Ovary (tissue), 9 donors: ENCODE data around the gene PAK2. TPM values are rescaled to one million over a fixed set of nuclear protein-coding genes. Genes with fewer than 3 reads are reported as not detected.

Experiments used
- DNase-seq, 5 donors: peaks; one replicate each; pipeline ENCODE4 v3.0.0-alpha.2; 2019 to 2020
- H3K27ac ChIP-seq, 2 donors: fragments of 200-600 bp; one replicate each; pipeline versions ENCODE4 v1.5.1 to v1.8.0; 2019 to 2022
- H3K27me3 ChIP-seq: fragments of 200-600 bp; one replicate; pipeline ENCODE4 v1.8.0; 2022
- H3K36me3 ChIP-seq: fragments of 200-600 bp; sonication (generic); one replicate; pipeline ENCODE4 v1.5.1; 2019
- H3K4me1 ChIP-seq: one replicate; pipeline ENCODE4 v1.8.1; 2013; ENCODE audit warnings: mild to moderate bottlenecking, moderate library complexity; ENCODE audit not compliant: insufficient read depth
- H3K4me3 ChIP-seq: fragments of 200-600 bp; sonication (generic); one replicate; pipeline ENCODE4 v1.5.1; 2017
- H3K9me3 ChIP-seq, 2 donors: fragments of 200-600 bp in 1 of 2; sonication (generic) in 1 of 2; one replicate each; pipeline versions ENCODE4 v1.5.1 to v1.8.1; 2013 to 2019; ENCODE audit warnings: mild to moderate bottlenecking in 1 of 2, moderate library complexity in 1 of 2
- EP300 ChIP-seq: sonication (generic); formaldehyde crosslinking; IDR thresholded peaks from one replicate; pipeline ENCODE4 v1.6.1; 2017; ENCODE audit warnings: antibody characterized with exemption
- POLR2A ChIP-seq: fragments of 450-650 bp; IDR thresholded peaks from one replicate; pipeline ENCODE4 v1.6.1; 2017; ENCODE audit warnings: antibody characterized with exemption, mild to moderate bottlenecking, moderate library complexity
- WGBS, 3 donors: extraction: QIAGEN DNeasy Blood & Tissue Kit in 1 of 3; methylation state at CpG; one replicate each; pipeline versions ENCODE4 v1.1.5 to v1.1.7; 2013 to 2017; 5-methylcytosine and 5-hydroxymethylcytosine counted together
- intact Hi-C, 4 donors: fragments of 100-400 bp; cut with DNase I; formaldehyde crosslinking; loops; one replicate each; pipeline versions ENCODE4 v1.11.0 to v1.15.1; 2022 to 2023
- polyA plus RNA-seq, 2 donors: library from polyadenylated mRNA; stranded (reverse); fragments of 200-250 nt in 1 of 2; fragments of 350-450 nt in 1 of 2; fragmentation: Illumina TruSeq in 1 of 2; extraction: RNeasy Lipid Tissue Mini Kit (QIAGEN cat#74804) in 1 of 2; gene quantifications; one replicate each; pipeline ENCODE4 v1.2.3, GENCODE V29; 2013 to 2014
- total RNA-seq, 7 donors: library from RNA; depleted of rRNA in 2 of 7; stranded (reverse); fragments of >200 nt in 2 of 7; fragmentation: NEBNext Ultra II Directional in 3 of 7; extraction: Animal tissue kit (Norgen Biotek cat#: 25700) in 3 of 7; gene quantifications; one replicate each; pipeline versions ENCODE4 v1.1.0 to v1.2.4, GENCODE V29; 2016 to 2023
- TF ChIP-seq, protein P1 (sequence below), 3 donors: fragments of 450-650 bp in 2 of 3; fragments of 200-600 bp in 1 of 3; IDR thresholded peaks; one replicate each; pipeline versions ENCODE4 v1.5.1 to v1.8.0; 2016 to 2022; ENCODE audit warnings: antibody characterized with exemption in 3 of 3, mild to moderate bottlenecking in 1 of 3
- donor health status: DM: no; HTN: no; CAD: no; lungs with moderate emphysema.
- donor health status: DM: no; HTN: no; CAD: no.
- donor health status: Bipolar disorder and iron deficiency.
- donor health status: DM: yes; HTN: yes; CAD: no.
- donor health status: DM: no; HTN: no; CAD: no.
- donor health status: DM: yes; HTN: yes; CAD: no.

PAK2 gene
- total and polyA plus RNA-seq, 9 donors = 17.0 to 59.5 (median 44.2) TPM

DNA sequence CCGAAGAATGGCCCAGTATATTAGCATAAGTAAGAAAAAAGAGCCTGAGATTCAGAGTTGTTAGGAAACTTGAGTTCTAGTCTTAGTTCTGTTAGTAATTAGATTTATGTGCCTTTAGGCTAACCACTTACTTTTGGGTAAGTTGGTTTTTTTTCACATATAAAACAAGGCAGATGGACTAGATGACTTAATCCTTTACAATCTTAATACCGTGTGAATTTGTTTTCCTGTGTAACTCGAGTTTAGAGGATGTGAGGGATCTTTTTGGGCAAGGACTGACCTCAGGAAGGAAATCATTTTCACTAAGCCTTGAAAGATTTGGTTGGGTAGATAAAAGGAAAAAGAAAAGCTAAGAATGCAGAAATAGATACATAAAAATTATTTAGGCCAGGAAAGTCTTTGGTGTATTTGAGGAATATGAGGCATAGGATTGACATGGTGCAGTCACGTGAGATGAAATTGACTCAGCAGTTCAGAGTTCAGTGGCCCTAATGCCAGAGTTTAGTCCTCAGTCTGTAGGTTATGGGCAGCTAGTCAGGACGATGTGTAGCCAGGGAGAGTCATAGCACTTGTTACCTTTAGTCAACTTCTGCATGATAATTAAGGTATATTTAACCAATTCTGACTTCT is 34.6 kb downstream of the PAK2 start:
- intact Hi-C loops = no loop called here
- Histone ChIP-seq H3K36me3 (no peaks in the 10 kb centered on the region), H3K4me3 (no peak overlapping the region), H3K9me3 (no peaks in the 10 kb centered on the region), H3K4me1 (peaks cover 15% of the 10 kb centered on the region), H3K27me3 (no peaks in the 10 kb centered on the region), H3K27ac (no peak overlapping the region)
- TF ChIP-seq, protein P1, sequence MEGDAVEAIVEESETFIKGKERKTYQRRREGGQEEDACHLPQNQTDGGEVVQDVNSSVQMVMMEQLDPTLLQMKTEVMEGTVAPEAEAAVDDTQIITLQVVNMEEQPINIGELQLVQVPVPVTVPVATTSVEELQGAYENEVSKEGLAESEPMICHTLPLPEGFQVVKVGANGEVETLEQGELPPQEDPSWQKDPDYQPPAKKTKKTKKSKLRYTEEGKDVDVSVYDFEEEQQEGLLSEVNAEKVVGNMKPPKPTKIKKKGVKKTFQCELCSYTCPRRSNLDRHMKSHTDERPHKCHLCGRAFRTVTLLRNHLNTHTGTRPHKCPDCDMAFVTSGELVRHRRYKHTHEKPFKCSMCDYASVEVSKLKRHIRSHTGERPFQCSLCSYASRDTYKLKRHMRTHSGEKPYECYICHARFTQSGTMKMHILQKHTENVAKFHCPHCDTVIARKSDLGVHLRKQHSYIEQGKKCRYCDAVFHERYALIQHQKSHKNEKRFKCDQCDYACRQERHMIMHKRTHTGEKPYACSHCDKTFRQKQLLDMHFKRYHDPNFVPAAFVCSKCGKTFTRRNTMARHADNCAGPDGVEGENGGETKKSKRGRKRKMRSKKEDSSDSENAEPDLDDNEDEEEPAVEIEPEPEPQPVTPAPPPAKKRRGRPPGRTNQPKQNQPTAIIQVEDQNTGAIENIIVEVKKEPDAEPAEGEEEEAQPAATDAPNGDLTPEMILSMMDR (IDR thresholded peaks at IDR 0.05) = no peak
- TF ChIP-seq EP300 (no peak), POLR2A (no peak)
- DNase-seq = no peak
- WGBS, 3 donors = 72 to 75% (median 74%) methylated on average over 5 of the region's 5 CpGs

DNA sequence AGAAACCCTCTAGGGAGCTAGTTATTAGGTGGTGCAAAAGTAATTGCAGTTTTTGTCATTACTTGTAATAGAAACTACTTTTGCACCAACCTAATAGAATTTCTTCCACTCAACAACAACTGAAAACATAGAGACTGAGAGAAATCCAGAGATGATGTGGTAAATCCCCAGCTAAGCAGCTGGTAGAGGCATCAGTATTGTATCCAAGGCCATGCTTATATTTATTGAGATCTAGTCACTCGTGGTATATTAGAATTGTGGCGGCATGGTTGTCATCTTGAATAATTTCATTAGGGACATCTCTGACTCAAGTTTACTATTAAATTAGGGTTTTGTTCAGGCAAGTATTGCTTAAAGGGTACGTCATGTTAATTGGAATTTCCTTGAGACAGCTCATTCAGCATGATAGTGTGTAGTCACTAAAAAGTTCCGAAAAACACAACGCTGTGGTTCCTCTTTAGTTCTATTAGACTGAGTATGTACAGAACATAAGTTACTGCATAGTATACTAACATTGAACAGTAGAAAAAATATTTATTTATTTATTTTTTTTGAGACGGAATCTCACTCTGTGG is 35.3 kb downstream of the PAK2 start:
- Histone ChIP-seq H3K4me1 (peaks cover 15% of the 10 kb centered on the region), H3K4me3 (no peak overlapping the region), H3K27me3 (no peaks in the 10 kb centered on the region), H3K9me3 (no peaks in the 10 kb centered on the region), H3K36me3 (no peaks in the 10 kb centered on the region), H3K27ac (no peak overlapping the region)
- intact Hi-C loops = no loop called here
- no peak for DNase-seq
- 92 to 96% (median 96%) methylated on average over 6 of the region's 6 CpGs for WGBS, 3 donors
- TF ChIP-seq, protein P1 (IDR thresholded peaks at IDR 0.05) = no peak
- TF ChIP-seq EP300 = no peak
- TF ChIP-seq POLR2A = no peak

DNA sequence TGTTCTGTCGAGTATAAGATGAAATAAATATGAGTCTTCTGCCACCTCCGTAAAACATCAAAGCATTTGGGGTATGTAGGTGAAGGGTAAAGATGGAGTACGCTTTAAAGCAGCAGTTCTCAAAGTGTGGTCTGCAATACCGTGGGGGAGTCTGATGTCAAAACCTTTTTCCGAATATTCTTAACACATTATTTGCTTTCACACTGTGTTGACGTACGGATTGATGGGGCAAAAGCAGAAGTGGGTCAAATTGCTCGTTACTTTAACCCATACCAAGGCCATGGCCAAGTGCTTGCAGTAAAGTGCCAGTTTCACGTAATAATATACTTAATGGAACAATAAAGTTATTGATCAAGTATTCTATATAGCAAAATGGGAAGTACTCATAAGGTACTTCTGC is 36.3 kb downstream of the PAK2 start:
- DNase-seq = no peak
- no peaks in the 10 kb centered on the region for H3K36me3 ChIP-seq
- no peaks in the 10 kb centered on the region for H3K9me3 ChIP-seq
- 91% methylated on average over 9 of the region's 9 CpGs for WGBS, 3 donors
- no peak overlapping the region for H3K4me3 ChIP-seq
- intact Hi-C loops = no loop called here
- H3K27me3 ChIP-seq = no peaks in the 10 kb centered on the region
- H3K27ac ChIP-seq = no peak overlapping the region
- H3K4me1 ChIP-seq = peaks cover 15% of the 10 kb centered on the region
- TF ChIP-seq, protein P1 (IDR thresholded peaks at IDR 0.05) = no peak
- no peak for TF ChIP-seq POLR2A
- no peak for TF ChIP-seq EP300

DNA sequence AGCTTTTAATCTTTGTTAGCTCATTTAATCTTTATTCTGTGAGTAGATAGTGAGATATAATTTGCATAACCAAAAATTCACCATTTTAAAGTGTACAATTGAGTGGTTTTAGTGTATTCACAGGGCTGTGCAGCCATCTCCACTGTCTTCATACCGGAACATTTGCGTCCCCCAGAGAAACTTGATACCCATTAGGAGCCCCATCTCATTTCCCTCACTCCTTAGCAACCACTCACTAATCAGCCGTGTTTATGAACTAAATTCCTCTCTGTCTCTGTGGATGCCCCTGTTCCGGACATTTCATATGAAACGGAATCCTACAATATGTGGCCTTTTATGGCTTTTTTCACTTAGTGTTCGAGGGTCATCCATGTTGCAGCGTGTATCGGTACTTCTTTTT is 38.2 kb downstream of the PAK2 start:
- no peak overlapping the region for H3K27ac ChIP-seq
- intact Hi-C loops = no loop called here
- 64 to 94% (median 70%) methylated on average over 8 of the region's 8 CpGs for WGBS, 3 donors

More for the DNA sequence above, 38.2 kb downstream of the PAK2 start:
- TF ChIP-seq POLR2A (no peak), EP300 (no peak)
- TF ChIP-seq, protein P1 (IDR thresholded peaks at IDR 0.05) = no peak
- peaks cover 14% of the 10 kb centered on the region for H3K4me1 ChIP-seq
- no peaks in the 10 kb centered on the region for H3K9me3 ChIP-seq
- DNase-seq = no peak
- H3K36me3 ChIP-seq = no peaks in the 10 kb centered on the region
- H3K4me3 ChIP-seq = no peak overlapping the region
- H3K27me3 ChIP-seq = no peaks in the 10 kb centered on the region
